Peyer's patch (tissue), 4 donors: ENCODE data around the gene SLC18A3. TPM values are rescaled to one million over a fixed set of nuclear protein-coding genes. Genes with fewer than 3 reads are reported as not detected.

Experiments
- DNase-seq, 3 donors: peaks; one replicate each; pipeline ENCODE4 v3.0.0-alpha.2; 2017 to 2019
- H3K27ac ChIP-seq, 4 donors: fragments of 200-600 bp; sonication (generic); one replicate each; pipeline ENCODE4 v1.5.1; 2016 to 2019
- H3K27me3 ChIP-seq, 2 donors: fragments of 200-600 bp; sonication (generic); one replicate each; pipeline ENCODE4 v1.5.1; 2019
- H3K36me3 ChIP-seq, 3 donors: fragments of 200-600 bp; sonication (generic); one replicate each; pipeline ENCODE4 v1.5.1; 2016 to 2019
- H3K4me1 ChIP-seq, 4 donors: fragments of 200-600 bp; sonication (generic); one replicate each; pipeline ENCODE4 v1.5.1; 2016 to 2019
- H3K4me3 ChIP-seq, 4 donors: fragments of 200-600 bp; sonication (generic); 1 replicate in 3 of 4; 2 replicates in 1 of 4; pipeline ENCODE4 v1.5.1; 2016 to 2019; ENCODE audit warnings: mild to moderate bottlenecking in 1 of 4
- H3K9me3 ChIP-seq, 4 donors: fragments of 200-600 bp; sonication (generic); one replicate each; pipeline ENCODE4 v1.5.1; 2016 to 2019; ENCODE audit warnings: mild to moderate bottlenecking in 1 of 4
- POLR2A ChIP-seq, 2 donors: fragments of 450-650 bp; IDR thresholded peaks; one replicate each; pipeline ENCODE4 v1.5.1; 2017; ENCODE audit warnings: antibody characterized with exemption in 2 of 2, mild to moderate bottlenecking in 2 of 2, moderate library complexity in 2 of 2
- total RNA-seq, 4 donors: library from RNA; depleted of rRNA; stranded (reverse); fragments of >200 nt; gene quantifications; one replicate each; pipeline ENCODE4 v1.1.0, GENCODE V29; 2016
- TF ChIP-seq, protein P1 (sequence below), 6 experiments: fragments of 450-650 bp in 4 of 6; fragments of 200-600 bp in 2 of 6; sonication (generic) in 1 of 6; IDR thresholded peaks; one replicate each; pipeline ENCODE4 v1.5.1; 2017 to 2019; ENCODE audit warnings: antibody characterized with exemption in 6 of 6, mild to moderate bottlenecking in 3 of 6, moderate library complexity in 1 of 6

SLC18A3 gene
- total RNA-seq, 4 donors from 2014 or later: 0.47 TPM; not detected in 3

DNA sequence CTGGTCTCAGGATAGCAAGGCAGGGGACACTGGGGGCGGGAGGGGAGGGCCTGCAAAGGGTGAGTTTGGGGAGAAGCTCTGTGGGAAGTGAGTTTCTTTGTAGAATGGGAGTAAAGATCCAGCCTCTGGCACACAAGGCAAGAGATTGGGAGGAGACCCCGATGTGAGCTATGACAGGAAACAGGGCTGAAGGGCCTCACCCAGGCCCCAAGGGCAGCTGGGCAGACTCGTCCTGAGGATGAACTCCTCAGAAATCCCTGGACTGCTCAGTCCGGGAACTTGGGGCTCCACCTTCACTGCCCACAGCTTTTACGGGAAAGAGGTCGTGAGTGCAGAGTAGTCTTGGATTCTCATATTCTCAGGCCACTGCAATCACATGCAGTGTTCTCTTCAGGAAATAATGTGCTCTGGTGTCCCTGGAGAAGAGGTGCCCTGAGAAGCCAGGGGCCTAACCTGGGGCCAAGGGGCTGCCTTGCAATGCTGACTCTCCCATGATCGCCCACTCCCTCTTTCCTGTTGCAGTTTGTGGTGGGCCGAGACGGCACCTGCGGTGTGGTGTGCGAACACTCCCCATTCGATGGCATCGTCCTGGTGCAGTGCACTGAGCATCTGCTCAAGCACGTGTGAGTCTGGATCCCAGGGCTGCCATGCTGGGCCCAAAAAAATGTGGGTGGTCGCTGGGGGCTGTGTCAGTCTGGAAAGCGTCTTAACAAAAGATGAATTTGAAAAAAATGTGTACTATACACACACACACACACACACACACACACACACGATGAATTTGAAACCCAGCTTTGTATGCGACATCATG is 38.1 kb downstream of the SLC18A3 start:
- H3K36me3 ChIP-seq: no peaks in the 10 kb centered on the region
- no peaks in the 10 kb centered on the region for H3K27me3 ChIP-seq
- peaks cover 0 to 4% (median 0%) of the 10 kb centered on the region in 4 donors for H3K4me1 ChIP-seq
- DNase-seq: peak in 1 of 3 donors; percentile 22
- H3K27ac ChIP-seq: no peak overlapping the region
- TF ChIP-seq, protein P1, sequence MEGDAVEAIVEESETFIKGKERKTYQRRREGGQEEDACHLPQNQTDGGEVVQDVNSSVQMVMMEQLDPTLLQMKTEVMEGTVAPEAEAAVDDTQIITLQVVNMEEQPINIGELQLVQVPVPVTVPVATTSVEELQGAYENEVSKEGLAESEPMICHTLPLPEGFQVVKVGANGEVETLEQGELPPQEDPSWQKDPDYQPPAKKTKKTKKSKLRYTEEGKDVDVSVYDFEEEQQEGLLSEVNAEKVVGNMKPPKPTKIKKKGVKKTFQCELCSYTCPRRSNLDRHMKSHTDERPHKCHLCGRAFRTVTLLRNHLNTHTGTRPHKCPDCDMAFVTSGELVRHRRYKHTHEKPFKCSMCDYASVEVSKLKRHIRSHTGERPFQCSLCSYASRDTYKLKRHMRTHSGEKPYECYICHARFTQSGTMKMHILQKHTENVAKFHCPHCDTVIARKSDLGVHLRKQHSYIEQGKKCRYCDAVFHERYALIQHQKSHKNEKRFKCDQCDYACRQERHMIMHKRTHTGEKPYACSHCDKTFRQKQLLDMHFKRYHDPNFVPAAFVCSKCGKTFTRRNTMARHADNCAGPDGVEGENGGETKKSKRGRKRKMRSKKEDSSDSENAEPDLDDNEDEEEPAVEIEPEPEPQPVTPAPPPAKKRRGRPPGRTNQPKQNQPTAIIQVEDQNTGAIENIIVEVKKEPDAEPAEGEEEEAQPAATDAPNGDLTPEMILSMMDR (IDR thresholded peaks at IDR 0.05): no peak
- TF ChIP-seq POLR2A (IDR thresholded peaks at IDR 0.05): no peak
- H3K9me3 ChIP-seq: no peaks in the 10 kb centered on the region
- no peak overlapping the region for H3K4me3 ChIP-seq

GRCh38 chr10:49649294-49649693 is 39.2 kb downstream of the SLC18A3 start:
- no peak overlapping the region for H3K27ac ChIP-seq
- H3K36me3 ChIP-seq: no peaks in the 10 kb centered on the region
- H3K4me3 ChIP-seq: no peak overlapping the region
- no peaks in the 10 kb centered on the region for H3K9me3 ChIP-seq
- peak in 1 of 3 donors; percentile 44 for DNase-seq
- TF ChIP-seq, protein P1 (IDR thresholded peaks at IDR 0.05): no peak
- no peaks in the 10 kb centered on the region for H3K27me3 ChIP-seq
- peaks cover 0 to 4% (median 0%) of the 10 kb centered on the region in 4 donors for H3K4me1 ChIP-seq

DNA sequence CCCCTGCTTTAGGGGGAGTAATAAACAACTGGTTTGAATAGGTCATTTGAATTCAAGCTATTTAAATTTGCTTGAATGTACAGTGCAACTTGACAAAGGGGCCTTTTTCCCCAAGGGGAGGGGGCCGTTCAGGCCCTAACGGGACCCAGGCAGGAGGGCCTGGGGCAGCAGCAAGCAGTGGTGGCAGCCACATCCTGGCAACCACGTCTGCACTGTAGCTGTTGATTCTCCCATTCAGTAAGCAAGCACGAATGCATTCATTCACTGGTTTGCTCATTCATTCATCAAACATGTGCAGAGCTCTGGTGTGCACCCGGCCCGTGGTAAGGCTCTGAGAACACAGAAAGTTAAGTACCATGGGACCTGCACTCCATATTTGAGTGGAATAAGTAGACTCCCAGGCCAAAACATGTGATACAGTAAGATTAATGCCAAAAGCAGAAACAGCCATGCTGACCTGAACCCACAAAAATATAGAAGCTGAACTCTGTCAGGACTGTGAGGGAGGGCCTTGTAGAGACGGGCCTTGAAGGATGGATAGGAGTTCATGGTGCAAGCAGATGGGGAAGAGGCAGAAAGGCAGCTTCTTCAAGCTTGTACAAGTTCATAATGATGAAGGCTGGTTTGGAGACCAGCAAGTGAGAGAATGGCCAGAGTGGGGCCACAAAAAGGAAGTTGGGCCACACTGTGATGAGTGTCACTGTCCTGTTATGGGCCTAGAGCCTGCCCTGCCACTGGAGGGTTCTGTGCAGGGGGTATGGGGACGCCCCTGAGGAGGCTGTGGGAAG is 40.0 kb downstream of the SLC18A3 start:
- peak in 1 of 3 donors; percentile 10 for DNase-seq

GRCh38 chr10:49650724-49651034 is 40.6 kb downstream of the SLC18A3 start:
- peaks cover 0 to 4% (median 0%) of the 10 kb centered on the region in 4 donors for H3K4me1 ChIP-seq
- no peaks in the 10 kb centered on the region for H3K27me3 ChIP-seq
- H3K27ac ChIP-seq: no peak overlapping the region
- no peaks in the 10 kb centered on the region for H3K9me3 ChIP-seq
- TF ChIP-seq, protein P1 (IDR thresholded peaks at IDR 0.05): no peak
- no peak for TF ChIP-seq POLR2A (IDR thresholded peaks at IDR 0.05)
- DNase-seq: peak in 1 of 3 donors; percentile 7
- H3K4me3 ChIP-seq: no peak overlapping the region
- H3K36me3 ChIP-seq: no peaks in the 10 kb centered on the region

More for the DNA sequence above, 40.0 kb downstream of the SLC18A3 start:
- no peaks in the 10 kb centered on the region for H3K27me3 ChIP-seq
- peaks cover 0 to 4% (median 0%) of the 10 kb centered on the region in 4 donors for H3K4me1 ChIP-seq
- TF ChIP-seq, protein P1 (IDR thresholded peaks at IDR 0.05): no peak
- no peak for TF ChIP-seq POLR2A (IDR thresholded peaks at IDR 0.05)
- H3K9me3 ChIP-seq: no peaks in the 10 kb centered on the region
- H3K27ac ChIP-seq: no peak overlapping the region
- H3K36me3 ChIP-seq: no peaks in the 10 kb centered on the region
- no peak overlapping the region for H3K4me3 ChIP-seq

- TF ChIP-seq, protein P1 (IDR thresholded peaks at IDR 0.05): no peak
- no peak for TF ChIP-seq POLR2A (IDR thresholded peaks at IDR 0.05)
- Histone ChIP-seq H3K4me3 (no peak overlapping the region), H3K4me1 (peaks cover 0 to 4% (median 0%) of the 10 kb centered on the region in 4 donors), H3K27ac (no peak overlapping the region), H3K36me3 (no peaks in the 10 kb centered on the region), H3K27me3 (no peaks in the 10 kb centered on the region), H3K9me3 (no peaks in the 10 kb centered on the region)
- DNase-seq: peak in 1 of 3 donors; percentile 23
Observed at GRCh38 chr10:49651039-49651835, 41.1 kb downstream of the SLC18A3 start.
